GM23248 (cell line): ENCODE data around the gene TOMM7.

ENCODE experiments used
- EZH2 ChIP-seq: fragments of 200-600 bp; sonication (generic); IDR thresholded peaks from 2 replicates; pipeline ENCODE4 v1.6.1; 2018; ENCODE audit warnings: antibody characterized with exemption, mild to moderate bottlenecking; ENCODE audit not compliant: insufficient read depth, poor library complexity, severe bottlenecking
- EZH2phosphoT487 ChIP-seq: fragments of 200-600 bp; sonication (generic); IDR thresholded peaks from 2 replicates; pipeline ENCODE4 v1.6.1; 2018; ENCODE audit warnings: antibody characterized with exemption, moderate library complexity, mild to moderate bottlenecking, low read depth; ENCODE audit not compliant: insufficient read depth

GRCh38 chr7:22858274-22858639 is 35.6 kb upstream of the TOMM7 start:
- no peak for TF ChIP-seq EZH2
- no peak for TF ChIP-seq EZH2phosphoT487
